GM23338 (cell line): ENCODE measurements around the gene PGGT1B.

Experiments used
- CREB1 ChIP-seq: fragments of 250-450 bp; sonication (Bioruptor Pico); IDR thresholded peaks from 2 replicates; pipeline ENCODE4 v1.5.0; 2020; ENCODE audit warnings: low read depth, mild to moderate bottlenecking, moderate library complexity
- EZH2 ChIP-seq: fragments of 200-600 bp; sonication (generic); IDR thresholded peaks from one replicate; pipeline ENCODE4 v1.8.0; 2017; ENCODE audit warnings: antibody characterized with exemption, mild to moderate bottlenecking, low read depth; ENCODE audit not compliant: unreplicated experiment
- EZH2phosphoT487 ChIP-seq: fragments of 200-600 bp; sonication (generic); IDR thresholded peaks from one replicate; pipeline ENCODE4 v1.8.1; 2018; ENCODE audit warnings: antibody characterized with exemption; ENCODE audit not compliant: unreplicated experiment
- NANOG ChIP-seq: IDR thresholded peaks from 2 replicates; pipeline ENCODE4 v1.6.1; 2016; ENCODE audit warnings: antibody characterized with exemption, borderline replicate concordance
- POLR2AphosphoS5 ChIP-seq: IDR thresholded peaks from 2 replicates; pipeline ENCODE4 v1.6.1; 2016; ENCODE audit warnings: antibody characterized with exemption, low read depth
- ZNF331 ChIP-seq: fragments of 250-450 bp; sonication (Bioruptor Pico); IDR thresholded peaks from 2 replicates; pipeline ENCODE4 v1.5.0; 2020; ENCODE audit warnings: low read depth, mild to moderate bottlenecking, moderate library complexity
- TF ChIP-seq, protein P1 (sequence below), 2 experiments: fragments of 200-600 bp in 1 of 2; sonication (generic) in 1 of 2; conservative IDR thresholded peaks; 2 replicates each; pipeline versions ENCODE4 v1.5.1 to v1.6.1; 2016 to 2017; ENCODE audit warnings: antibody characterized with exemption in 2 of 2, low read depth in 2 of 2, mild to moderate bottlenecking in 2 of 2, moderate library complexity in 1 of 2
- TF ChIP-seq, protein P2 (sequence below): IDR thresholded peaks from one replicate; pipeline ENCODE4 v1.6.1; 2018; ENCODE audit warnings: antibody characterized with exemption; ENCODE audit not compliant: unreplicated experiment
- TF ChIP-seq, protein P3 (sequence below): IDR thresholded peaks from 2 replicates; pipeline ENCODE4 v1.6.1; 2016; ENCODE audit warnings: antibody characterized with exemption

DNA sequence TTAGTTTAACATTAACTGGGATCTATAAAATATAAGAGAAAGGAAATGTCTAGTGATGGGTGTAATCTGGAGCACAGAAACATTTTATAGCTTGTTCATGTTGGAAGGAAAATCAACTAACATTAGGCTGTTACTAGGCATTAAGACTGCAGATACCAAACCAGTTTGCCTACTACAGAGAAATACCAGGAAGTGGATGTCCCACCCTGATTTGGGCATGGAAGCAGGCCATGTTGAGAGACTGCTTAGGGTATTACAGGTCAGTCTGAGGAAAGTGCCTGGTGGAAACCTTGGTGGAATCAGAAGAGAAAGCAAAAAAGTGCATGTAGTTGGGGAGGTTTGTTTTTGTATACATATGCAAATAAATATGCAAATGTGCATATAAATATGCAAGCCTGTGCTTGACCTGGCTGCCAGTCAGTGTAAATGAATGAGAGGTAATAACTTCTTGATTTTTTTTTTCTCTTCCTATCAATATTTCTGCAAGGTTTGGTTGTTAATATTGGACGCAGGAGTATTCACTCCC lies 43.4 kb upstream of the PGGT1B start:
- TF ChIP-seq, protein P1, sequence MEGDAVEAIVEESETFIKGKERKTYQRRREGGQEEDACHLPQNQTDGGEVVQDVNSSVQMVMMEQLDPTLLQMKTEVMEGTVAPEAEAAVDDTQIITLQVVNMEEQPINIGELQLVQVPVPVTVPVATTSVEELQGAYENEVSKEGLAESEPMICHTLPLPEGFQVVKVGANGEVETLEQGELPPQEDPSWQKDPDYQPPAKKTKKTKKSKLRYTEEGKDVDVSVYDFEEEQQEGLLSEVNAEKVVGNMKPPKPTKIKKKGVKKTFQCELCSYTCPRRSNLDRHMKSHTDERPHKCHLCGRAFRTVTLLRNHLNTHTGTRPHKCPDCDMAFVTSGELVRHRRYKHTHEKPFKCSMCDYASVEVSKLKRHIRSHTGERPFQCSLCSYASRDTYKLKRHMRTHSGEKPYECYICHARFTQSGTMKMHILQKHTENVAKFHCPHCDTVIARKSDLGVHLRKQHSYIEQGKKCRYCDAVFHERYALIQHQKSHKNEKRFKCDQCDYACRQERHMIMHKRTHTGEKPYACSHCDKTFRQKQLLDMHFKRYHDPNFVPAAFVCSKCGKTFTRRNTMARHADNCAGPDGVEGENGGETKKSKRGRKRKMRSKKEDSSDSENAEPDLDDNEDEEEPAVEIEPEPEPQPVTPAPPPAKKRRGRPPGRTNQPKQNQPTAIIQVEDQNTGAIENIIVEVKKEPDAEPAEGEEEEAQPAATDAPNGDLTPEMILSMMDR (conservative IDR thresholded peaks at IDR 0.05; ENCODE audit: low read depth in 2 of 2) = no peak
- TF ChIP-seq EZH2 = no peak
- TF ChIP-seq, protein P2, sequence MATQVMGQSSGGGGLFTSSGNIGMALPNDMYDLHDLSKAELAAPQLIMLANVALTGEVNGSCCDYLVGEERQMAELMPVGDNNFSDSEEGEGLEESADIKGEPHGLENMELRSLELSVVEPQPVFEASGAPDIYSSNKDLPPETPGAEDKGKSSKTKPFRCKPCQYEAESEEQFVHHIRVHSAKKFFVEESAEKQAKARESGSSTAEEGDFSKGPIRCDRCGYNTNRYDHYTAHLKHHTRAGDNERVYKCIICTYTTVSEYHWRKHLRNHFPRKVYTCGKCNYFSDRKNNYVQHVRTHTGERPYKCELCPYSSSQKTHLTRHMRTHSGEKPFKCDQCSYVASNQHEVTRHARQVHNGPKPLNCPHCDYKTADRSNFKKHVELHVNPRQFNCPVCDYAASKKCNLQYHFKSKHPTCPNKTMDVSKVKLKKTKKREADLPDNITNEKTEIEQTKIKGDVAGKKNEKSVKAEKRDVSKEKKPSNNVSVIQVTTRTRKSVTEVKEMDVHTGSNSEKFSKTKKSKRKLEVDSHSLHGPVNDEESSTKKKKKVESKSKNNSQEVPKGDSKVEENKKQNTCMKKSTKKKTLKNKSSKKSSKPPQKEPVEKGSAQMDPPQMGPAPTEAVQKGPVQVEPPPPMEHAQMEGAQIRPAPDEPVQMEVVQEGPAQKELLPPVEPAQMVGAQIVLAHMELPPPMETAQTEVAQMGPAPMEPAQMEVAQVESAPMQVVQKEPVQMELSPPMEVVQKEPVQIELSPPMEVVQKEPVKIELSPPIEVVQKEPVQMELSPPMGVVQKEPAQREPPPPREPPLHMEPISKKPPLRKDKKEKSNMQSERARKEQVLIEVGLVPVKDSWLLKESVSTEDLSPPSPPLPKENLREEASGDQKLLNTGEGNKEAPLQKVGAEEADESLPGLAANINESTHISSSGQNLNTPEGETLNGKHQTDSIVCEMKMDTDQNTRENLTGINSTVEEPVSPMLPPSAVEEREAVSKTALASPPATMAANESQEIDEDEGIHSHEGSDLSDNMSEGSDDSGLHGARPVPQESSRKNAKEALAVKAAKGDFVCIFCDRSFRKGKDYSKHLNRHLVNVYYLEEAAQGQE = no peak
- no peak for TF ChIP-seq POLR2AphosphoS5
- TF ChIP-seq EZH2phosphoT487 = no peak
- no peak for TF ChIP-seq ZNF331 (CRISPR knock-in tag)
- TF ChIP-seq, protein P3, sequence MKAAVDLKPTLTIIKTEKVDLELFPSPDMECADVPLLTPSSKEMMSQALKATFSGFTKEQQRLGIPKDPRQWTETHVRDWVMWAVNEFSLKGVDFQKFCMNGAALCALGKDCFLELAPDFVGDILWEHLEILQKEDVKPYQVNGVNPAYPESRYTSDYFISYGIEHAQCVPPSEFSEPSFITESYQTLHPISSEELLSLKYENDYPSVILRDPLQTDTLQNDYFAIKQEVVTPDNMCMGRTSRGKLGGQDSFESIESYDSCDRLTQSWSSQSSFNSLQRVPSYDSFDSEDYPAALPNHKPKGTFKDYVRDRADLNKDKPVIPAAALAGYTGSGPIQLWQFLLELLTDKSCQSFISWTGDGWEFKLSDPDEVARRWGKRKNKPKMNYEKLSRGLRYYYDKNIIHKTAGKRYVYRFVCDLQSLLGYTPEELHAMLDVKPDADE = no peak
- TF ChIP-seq CREB1 (CRISPR knock-in tag) = no peak
- no peak for TF ChIP-seq NANOG
